Hindlimb muscle (tissue), 1 donor: ENCODE results near the gene PRCD. TPM values are rescaled to one million over a fixed set of nuclear protein-coding genes. Genes with fewer than 3 reads are reported as not detected.
A peak's percentile ranks its signal among the peaks of the same experiment; 100 is the strongest.
"Not testable (repeated sequence)": the region's sequence is repeated elsewhere in the genome, so short reads cannot be mapped to it uniquely, and the experiment has no call there.

Source experiments
- DNase-seq: peaks from one replicate; pipeline ENCODE4 v3.0.0-alpha.2; 2013
- polyA plus RNA-seq: library from polyadenylated mRNA; unstranded; fragments of 120-200 nt; gene quantifications from one replicate; pipeline ENCODE4 v1.2.1, GENCODE V29; 2013; ENCODE audit not compliant: insufficient read length

The PRCD gene
- polyA plus RNA-seq, 1 donor: 4.6 TPM

GRCh38 chr17:76557368-76558197 is 17.7 kb downstream of the PRCD start:
- DNase-seq: peak; percentile 96

- DNase-seq: no peak
Observed at GRCh38 chr17:76558198-76559095, 18.6 kb downstream of the PRCD start.

GRCh38 chr17:76559460-76559859 is 19.6 kb downstream of the PRCD start:
- not testable (repeated sequence) for DNase-seq

- no peak for DNase-seq
Observed at GRCh38 chr17:76560036-76560876, 20.4 kb downstream of the PRCD start.

GRCh38 chr17:76560877-76561221 is 21.0 kb downstream of the PRCD start:
- DNase-seq: no peak

GRCh38 chr17:76561332-76561731 is 21.5 kb downstream of the PRCD start:
- no peak for DNase-seq

GRCh38 chr17:76561799-76562268 is 22.0 kb downstream of the PRCD start:
- no peak for DNase-seq

- no peak for DNase-seq
Observed at GRCh38 chr17:76562734-76563148, 22.9 kb downstream of the PRCD start.

GRCh38 chr17:76563359-76563758 is 23.5 kb downstream of the PRCD start:
- not testable (repeated sequence) for DNase-seq

- not testable (repeated sequence) for DNase-seq
Observed at GRCh38 chr17:76564991-76565727, 25.3 kb downstream of the PRCD start.

GRCh38 chr17:76565728-76566612 is 26.1 kb downstream of the PRCD start:
- DNase-seq: no peak

- DNase-seq: no peak
Observed at GRCh38 chr17:76566613-76566943, 26.7 kb downstream of the PRCD start.

GRCh38 chr17:76566988-76567431 is 27.2 kb downstream of the PRCD start:
- no peak for DNase-seq

- no peak for DNase-seq
Observed at GRCh38 chr17:76567634-76568432, 28.0 kb downstream of the PRCD start.

GRCh38 chr17:76568811-76569221 is 29.0 kb downstream of the PRCD start:
- DNase-seq: no peak

GRCh38 chr17:76569607-76570279 is 29.9 kb downstream of the PRCD start:
- no peak for DNase-seq

- DNase-seq: no peak
Observed at GRCh38 chr17:76570457-76570856, 30.6 kb downstream of the PRCD start.

GRCh38 chr17:76570877-76571471 is 31.1 kb downstream of the PRCD start:
- no peak for DNase-seq
